ENCODE measurements around the gene ADORA3.

The ADORA3 gene

GRCh38 chr1:111474106-111474505, 29.3 kb downstream of the ADORA3 start:
- DNase-seq: no peak

- no peak for DNase-seq
Observed at GRCh38 chr1:111471538-111471937, 31.9 kb downstream of the ADORA3 start.

GRCh38 chr1:111471012-111471411, 32.4 kb downstream of the ADORA3 start:
- DNase-seq: no peak

- DNase-seq: no peak
Observed at GRCh38 chr1:111470596-111470995, 32.8 kb downstream of the ADORA3 start.

GRCh38 chr1:111469539-111469938, 33.9 kb downstream of the ADORA3 start:
- no peak for DNase-seq

- no peak for DNase-seq
Observed at GRCh38 chr1:111468717-111469100, 34.7 kb downstream of the ADORA3 start.

GRCh38 chr1:111467865-111468716, 35.3 kb downstream of the ADORA3 start:
- DNase-seq: no peak

- no peak for DNase-seq
Observed at GRCh38 chr1:111466480-111466879, 37.0 kb downstream of the ADORA3 start.

- no peak for DNase-seq
Observed at GRCh38 chr1:111465754-111466153, 37.7 kb downstream of the ADORA3 start.

- DNase-seq: no peak
Observed at GRCh38 chr1:111463029-111463683, 40.3 kb downstream of the ADORA3 start.

- DNase-seq: no peak
Observed at GRCh38 chr1:111462370-111463028, 40.9 kb downstream of the ADORA3 start.

GRCh38 chr1:111461765-111462164, 41.7 kb downstream of the ADORA3 start:
- DNase-seq: no peak

GRCh38 chr1:111455642-111456031, 47.8 kb downstream of the ADORA3 start:
- DNase-seq: no peak

- no peak for DNase-seq
Observed at GRCh38 chr1:111454859-111455641, 48.4 kb downstream of the ADORA3 start.

- no peak for DNase-seq
Observed at GRCh38 chr1:111453706-111454105, 49.7 kb downstream of the ADORA3 start.

- DNase-seq: no peak
Observed at GRCh38 chr1:111452581-111452980, 50.9 kb downstream of the ADORA3 start.

- DNase-seq: no peak
Observed at GRCh38 chr1:111450185-111450584, 53.2 kb downstream of the ADORA3 start.

- no peak for DNase-seq
Observed at GRCh38 chr1:111449703-111450017, 53.8 kb downstream of the ADORA3 start.

Measured in NCI-H446 treated with DMSO at 0.1 percent for 48 hours (cell line).